Fibroblast of skin of back (primary cell): ENCODE measurements around the gene LRRC45.
A peak's percentile ranks its signal among the peaks of the same experiment; 100 is the strongest.
"Not testable (repeated sequence)": the region's sequence is repeated elsewhere in the genome, so short reads cannot be mapped to it uniquely, and the experiment has no call there.

Experiments
- DNase-seq: peaks from one replicate; pipeline ENCODE4 v3.0.0-alpha.2; 2013

LRRC45 gene

DNA sequence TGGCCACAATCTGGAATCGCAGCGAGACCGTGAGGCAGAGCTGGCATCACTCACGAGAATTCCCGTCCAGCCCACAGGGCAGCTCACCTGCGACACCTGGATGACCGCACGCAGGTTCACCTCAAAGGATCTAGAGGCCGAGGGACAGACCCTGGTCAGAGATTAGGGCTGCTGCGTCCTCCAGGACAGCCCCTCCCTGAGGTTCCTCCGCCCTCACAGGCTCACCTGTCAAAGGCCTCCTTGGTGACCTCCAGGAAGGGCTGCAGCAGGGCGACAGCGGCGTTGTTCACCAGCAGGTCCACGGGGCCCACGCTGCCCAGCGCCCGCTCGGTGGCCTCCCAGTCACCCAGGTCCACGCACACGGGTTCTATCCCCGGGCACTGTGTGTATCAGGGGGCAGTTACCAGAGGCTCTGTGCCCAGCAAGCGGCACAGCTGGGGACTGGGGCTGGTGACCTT, 13.6 kb downstream of the LRRC45 start:
- no peak for DNase-seq

DNA sequence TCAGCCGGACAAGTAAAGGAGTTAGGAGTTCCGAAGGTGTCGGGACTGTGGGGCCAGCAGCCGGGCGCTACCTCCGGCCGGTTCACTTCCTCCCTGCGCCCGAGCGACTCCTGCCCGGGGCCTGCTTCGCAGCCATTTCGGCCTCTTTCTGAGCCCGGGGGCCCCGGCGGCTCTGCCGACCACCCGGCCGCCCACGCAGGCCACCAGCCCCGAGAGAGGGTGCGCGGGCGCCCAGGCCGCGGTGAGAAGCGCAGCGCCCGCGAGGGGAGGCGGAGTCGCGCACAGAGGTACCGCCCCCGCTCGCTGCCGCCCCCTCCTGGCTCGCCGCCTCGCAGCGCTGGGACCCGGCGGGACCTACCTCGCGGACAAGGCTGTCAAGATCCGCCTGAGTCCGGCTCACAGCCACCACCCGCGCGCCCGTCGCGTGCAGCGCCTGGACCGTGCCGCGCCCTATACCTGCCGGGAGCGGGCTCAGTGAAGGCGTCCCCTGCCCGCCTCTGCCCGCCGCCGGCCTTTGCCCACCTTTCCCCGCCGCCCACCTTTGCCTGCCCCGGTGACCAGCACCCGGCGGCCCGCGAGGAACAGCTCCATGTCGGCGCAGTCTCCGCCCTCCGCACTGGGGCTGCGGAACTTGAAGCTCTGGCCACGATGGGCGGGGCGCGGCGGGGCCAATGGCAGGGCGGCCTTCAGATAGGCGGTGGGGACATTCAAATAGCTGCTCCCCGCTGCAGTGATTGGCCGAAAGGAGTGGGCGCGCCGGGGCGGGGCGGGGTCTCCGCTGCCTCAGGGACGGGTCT, 14.2 kb downstream of the LRRC45 start, which contains the start of gene DCXR:
TSS of gene DCXR (minus strand) at position 606 of the 797 bp plus-strand sequence. CDS start at position 591, 15 bp downstream.
- DNase-seq: peak; percentile 96

DNA sequence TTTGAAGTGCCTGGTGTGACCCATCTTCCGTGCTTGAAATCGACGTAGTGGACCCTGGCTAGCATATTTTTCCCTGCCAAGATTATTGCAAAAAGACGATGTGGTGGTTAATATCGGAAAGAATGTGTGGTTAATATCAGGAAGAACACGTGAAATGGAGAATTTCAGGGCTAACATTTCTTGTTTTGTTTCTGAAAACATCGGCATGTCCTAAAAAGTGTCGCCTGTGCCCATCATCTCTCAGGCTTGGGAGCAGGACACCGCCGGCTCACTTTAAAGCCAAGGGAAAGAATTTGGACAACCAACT, 14.7 kb downstream of the LRRC45 start:
- DNase-seq: no peak

DNA sequence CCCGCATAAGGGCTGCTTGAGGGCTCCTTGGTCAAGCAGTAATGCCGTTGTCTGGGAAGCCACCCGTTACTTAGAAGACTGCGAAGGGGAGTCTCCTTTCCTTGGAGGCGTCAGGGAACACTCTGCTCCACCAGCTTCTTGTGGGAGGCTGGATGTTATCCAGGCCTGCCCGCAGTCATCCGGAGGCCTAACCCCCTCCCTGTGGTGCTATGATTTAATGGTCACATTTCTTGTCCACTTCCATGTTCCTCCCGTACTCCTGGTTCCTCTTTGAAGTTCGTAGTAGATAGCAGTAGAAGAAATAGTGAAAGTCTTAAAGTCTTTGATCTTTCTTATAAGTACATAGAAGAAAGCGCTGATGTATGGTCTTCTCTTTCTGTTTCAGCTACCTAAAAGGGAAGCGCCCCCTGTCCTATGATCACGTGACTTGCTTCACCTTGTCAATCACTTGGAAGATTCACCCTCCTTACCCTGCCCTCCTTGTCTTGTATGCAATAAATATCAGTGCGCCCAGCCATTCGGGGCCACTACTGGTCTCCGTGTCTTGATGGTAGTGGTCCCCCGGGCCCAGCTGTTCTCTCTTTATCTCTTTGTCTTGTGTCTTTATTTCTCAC, 15.8 kb downstream of the LRRC45 start:
- DNase-seq: not testable (repeated sequence)

DNA sequence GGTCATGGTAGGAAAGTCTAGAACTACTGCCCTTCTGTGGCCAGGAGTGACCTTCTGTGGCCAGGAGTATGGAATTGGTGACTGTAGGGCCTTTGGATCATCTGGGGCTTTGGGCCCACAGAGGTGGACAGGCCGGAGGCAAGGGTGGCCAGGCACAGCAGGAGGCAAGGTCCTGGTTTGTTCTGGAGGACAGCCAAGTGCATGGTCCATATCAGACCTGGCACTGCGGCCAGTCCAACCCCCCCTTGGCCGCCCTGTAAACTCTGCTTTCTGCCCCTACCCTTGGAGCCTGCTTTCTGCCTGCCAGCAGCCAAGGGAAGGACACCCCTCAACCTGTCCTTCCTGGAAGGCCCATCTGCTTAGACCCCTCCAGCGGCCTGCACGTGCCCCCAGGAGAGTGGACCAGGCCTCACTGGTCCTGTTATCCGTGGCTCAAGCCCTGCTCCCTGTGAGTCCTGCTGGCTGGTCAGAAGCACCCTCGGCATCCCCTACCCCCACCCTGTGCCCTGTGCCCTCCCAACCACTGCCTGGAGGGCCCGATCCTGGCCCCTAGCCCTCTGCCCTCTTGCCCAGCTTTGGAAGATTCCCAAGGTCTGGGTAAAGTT, 16.7 kb downstream of the LRRC45 start:
- DNase-seq: no peak

DNA sequence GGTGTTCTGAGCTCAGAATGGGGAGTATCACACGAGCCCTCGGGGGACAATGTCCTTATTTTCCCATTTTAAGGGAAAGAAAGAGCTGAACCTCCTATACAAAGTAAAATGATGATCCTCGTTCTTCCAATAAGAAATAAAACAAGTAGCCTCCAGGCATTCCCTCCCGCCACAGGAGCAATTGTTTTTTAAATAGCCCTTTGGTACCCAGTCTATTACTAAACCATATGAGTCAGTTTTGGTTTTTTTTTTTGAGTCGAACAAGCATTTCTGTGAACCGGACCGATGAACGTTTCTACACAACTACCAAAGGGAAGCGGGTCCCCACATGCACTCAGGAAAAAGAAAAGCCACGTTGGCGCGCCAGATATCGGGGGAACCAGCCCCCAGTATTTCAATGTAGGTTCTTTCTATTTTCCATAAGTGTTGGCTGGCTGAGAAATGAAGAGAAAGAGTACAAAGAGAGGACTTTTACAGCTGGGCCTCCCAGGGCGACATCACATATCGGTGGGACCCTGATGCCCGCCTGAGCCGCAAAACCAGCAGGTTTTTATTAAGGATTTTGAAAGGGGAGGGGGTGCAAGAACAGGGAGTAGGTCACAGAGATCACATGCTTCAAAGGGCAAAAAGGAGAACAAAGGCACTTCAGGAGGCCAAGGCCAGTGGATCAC, 18.2 kb downstream of the LRRC45 start:
- DNase-seq: peak; percentile 26

DNA sequence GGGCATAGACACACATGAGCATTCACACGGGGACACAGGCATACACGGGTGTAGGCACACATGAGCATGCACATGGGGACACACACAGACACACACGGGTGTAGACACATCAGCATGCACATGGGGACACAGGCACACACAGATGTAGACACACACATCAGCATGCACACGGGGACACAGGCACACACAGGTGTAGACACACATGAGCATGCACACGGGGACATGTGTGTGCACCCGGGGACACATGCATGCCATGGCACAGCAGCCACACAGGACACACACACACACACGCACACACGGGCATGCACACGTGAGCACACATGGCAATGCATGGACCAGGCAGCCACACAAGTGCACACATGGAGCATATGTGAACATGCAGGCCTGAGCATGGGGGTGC, 19.5 kb downstream of the LRRC45 start:
- no peak for DNase-seq

DNA sequence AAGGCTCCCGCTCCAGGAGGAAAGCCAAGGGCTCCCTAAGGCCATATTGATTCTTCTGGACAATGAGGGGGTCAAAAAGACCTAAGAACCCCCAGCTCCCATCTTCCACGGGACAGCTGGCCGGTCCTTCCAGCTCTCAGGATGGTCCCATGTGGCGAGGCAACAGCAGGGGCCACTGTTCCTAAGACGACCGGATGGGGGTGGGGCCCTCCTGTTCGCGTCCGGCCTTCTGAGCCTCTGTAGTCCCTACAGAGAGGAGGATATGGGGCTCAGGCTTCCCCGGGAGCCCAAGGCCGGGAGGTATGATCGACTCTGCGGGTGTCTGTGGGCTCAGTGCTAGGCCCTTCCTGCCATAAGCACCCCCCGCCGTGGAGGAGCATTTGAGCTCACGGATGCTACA, 20.4 kb downstream of the LRRC45 start:
- no peak for DNase-seq

DNA sequence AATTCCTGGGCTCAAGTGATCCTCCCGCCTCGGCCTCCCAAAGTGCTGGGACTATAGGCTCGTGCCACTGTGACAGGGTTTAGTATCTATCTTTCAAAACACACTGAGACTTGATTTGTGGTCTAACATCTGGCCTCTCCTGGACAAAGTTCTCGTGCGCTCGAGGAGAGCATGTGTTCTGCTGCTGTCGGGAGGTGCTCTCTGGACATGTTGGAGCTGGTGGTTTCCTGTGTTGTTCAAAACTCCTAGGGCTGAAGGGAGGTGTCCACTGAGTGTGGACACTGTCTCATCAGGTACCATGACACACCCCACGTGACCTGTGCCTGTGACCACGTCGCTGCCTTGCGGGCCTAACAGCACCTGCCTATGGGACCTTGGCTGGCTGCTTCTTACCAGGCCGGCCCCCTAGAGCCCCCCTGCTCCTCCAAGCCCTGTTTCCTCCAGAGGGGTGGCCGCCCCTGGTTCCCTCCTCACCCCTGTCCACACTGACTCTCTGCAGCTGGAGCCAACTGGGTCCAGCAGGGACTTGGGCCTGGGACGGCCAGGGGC, 22.9 kb downstream of the LRRC45 start:
- no peak for DNase-seq

DNA sequence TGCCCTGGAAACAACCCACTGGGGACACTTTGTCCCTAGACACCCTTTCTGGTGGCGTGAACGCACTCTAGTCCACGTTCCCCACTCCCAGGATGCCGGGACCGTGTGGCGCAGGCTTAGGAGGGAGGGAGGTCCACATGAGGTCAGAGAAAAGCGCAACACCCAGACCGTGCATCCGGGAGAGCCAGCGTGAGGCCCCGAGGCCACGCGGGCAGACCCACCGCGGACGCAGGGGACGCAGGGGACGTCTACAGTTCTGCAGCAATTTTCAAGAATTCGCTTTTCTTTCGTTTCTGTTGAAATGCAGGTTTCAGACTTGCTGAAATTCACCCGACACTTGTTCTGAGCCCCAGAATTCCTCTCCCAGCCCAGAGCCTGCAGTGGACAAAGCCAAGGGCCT, 23.8 kb downstream of the LRRC45 start:
- DNase-seq: no peak

DNA sequence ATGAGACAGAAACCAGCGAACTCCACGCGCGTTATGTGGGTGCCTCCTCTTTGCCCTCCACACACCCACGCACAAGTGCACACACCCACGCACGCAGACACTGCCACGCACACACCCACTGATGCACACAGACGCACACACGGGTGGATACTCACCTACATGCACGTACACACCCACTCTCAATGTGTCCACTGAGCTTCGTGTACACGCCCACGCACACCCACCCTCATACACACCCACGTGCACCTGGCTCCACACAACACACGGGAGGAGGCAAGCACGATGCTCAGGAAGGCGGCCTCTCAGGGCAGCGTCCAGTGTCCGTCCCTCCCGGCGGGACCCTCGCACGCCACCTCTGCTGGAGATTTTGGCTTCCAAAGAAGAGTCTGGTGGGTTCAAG, 24.3 kb downstream of the LRRC45 start:
- no peak for DNase-seq

DNA sequence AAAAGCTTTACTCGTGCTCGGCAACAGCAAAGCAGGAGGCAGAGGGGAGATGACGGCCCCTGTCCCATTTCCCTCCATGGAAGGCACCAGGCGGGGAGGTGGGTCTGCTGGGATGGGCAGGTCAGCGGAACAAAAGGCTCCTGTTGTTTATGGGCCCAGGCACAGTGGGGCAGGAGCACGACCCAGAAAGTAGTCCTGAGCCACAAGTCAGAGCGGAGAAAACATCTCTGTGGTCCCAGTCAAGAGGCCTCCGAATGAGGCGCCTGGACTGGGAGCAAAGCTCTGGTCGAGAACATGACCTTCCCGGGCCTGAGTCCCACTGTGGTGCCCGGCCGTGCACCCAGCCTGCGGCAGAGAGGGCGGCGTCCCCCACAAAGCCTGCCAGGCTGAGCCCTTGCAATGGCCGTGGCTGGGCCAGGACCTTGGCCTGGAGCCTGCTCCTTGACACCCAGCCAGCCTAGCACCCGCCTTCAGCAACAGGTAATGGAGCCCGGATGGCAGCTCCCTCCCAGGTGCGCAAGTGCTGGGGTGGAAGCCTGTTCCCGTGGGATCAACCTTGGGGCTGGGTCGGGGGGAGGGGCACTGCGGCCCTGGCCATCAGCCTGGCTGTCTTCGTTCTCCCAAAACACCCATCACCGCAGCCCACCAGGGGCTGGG, 24.9 kb downstream of the LRRC45 start:
- no peak for DNase-seq

DNA sequence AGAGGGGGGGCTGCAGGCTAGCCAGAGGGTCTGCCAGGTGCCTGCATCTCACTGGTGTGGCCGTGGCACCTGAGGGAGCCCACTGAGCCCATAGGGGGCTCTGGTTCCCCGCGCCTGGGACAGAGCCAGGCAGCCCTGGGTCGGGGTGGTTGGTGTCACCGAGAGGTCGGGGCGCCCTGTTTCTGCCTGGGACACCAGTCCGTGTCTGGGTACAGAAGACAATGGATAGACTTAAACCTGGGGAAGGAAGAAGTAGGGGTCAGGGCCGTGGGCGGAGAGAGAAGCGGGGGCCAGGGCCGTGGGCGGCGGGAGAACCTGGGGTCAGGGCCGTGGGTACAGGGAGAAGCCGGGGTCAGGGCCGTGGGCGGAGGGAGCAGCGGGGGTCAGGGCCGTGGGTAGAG, 25.5 kb downstream of the LRRC45 start:
- no peak for DNase-seq

DNA sequence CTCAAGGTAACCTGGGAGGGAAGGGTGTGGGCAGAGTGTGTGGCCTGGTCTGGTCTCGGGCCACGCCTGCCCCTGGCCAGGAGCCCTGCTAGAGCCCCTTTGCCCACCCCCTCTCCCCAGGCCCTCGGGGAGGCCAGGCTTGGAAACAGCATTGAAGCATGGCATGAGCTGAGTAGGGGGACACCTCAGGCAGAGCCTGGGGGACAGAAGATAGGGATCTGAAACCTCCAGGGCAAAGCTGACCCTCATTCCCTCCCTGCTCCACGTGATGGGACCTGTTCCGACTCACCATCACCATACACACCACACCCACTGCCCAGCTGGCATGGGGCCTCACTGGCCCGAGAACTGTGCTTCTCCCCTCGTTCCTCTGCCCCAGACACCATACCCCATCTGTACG, 26.0 kb downstream of the LRRC45 start:
- no peak for DNase-seq

DNA sequence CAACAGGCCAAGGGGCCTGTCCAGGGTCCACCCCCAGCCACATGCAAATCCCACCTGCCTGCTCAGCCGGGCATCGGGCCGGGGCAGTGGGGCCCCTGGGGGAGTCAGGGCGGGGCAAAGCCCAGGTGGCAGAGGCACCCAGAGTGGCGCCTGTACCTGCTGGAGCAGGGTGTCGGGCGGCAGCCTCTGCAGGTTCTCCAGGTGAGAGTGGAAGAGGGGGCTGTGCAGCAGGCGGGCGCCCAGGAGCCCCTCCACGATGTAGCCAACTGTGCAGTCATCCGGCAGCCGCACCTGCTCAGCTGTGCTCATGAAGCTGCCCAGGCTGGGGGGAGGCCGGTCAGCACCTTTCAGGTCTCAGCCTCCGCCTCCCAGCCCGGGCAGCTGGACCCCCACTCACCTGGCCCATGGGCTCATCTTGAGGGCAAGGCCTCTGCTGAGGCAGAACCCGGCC, 26.4 kb downstream of the LRRC45 start:
- no peak for DNase-seq

DNA sequence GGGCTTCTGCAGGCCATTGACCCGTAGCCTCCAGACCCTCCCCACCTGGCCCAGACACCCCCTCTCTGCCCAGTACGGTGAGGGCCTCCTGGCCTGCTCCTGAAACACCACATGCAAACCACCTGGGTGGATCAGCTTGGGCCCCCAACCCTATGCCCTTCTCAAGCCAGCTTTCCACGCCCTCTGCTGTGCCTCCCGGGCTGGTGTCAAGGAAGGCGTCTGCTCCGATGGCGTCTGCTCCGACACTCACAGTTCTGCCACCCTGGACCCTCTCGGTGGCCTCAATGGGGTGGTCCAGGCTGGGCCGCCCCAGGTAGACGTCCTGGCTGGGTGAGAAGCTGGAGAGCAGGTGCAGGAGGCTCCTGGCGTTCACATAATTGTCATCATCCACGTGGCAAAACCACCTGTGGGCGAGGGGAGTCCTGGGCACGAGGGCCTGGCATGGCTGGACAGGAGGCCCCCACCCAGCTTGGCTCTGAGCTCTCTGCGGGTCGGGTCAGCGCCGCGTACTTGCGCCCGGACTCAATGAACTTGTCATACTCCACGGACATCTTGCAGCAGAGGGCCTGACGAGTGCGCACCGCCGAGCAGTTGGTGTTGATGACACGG, 27.2 kb downstream of the LRRC45 start:
- DNase-seq: no peak

DNA sequence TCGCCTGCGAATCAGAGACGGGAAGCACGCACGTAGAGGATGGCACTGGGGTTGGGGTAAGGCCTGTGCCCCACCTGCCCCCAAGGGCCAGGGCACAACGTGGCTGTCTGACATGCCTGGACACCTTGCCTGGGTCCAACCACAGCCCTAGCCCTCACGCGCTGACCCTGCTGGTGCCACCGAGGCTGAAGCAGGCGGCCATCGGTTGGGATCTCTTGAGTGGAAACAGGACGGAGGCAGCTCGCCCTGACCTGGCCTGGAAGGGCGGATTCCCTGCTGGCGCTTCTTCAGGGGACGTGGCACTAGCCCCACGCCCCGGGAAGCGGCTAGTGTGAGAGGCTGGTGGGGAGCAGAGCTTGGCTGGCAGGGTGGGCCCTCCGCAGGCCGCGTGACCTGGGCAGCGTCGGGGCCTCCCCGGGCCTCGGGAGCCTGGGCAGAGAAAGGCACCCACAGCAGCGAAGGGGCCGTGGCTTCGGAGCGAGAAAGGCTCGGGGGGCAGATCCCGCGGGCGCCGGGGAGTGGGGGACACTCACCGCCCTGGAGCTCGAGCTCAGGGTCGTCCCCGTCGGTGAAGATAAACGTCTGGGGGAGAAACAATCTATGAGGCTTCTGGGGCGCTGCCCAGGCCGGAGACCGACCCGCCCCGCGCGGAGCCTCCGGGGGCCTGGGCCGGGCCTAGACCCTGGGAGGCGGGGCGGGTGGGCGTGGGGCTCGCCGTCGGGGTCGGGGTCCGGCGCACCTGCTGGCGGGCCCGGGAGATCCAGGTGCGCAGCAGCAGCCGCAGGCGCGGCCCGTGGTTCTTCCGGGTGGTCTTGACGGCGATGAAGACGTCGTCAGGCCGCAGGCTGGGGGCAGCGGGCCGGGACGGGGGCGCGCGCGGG, 27.9 kb downstream of the LRRC45 start:
- no peak for DNase-seq

DNA sequence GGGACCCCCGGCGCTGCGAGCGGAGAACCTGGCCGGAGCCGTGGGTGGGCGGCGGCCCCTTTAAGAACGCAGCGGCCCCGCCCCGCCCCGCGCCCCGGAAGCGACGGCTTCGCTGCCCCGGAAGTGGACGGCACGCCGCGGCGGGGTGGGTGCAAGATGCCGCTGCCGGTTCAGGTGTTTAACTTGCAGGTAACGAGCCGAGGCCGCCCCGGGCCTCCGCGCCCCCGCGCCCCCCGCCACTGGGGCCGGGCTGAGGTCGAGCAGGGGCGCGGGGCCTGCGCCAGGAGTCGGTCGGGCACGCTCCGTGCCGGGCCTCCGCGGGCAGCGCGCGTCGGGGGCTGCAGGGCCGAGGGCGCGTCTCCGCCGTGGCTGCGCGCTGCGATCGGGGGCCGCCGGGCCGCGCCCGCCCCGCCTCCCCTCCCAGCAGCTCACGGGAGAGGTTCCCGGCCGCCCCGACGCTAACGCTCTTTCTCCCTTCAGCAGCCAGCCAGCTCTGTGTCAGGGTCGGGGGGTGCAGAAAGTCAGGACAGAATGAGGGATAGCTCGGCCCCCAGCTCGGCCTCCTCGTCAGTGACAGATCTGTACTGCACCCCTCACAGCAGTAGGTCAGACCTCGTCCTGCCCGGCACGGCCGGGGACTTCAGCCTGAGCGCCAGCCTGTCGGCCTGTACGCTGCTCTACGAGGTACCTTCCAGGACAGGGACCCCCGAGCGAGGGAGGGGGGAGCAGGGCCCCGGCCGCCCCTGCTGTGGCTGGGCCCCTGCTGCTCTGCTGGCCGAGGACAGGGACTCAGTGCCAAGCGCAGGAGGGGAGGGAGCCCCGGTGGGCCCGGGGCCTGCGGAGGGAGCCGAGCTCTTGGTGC, 28.9 kb downstream of the LRRC45 start, which contains the start of the genes GPS1 and RFNG:
TSS of gene GPS1 (plus strand) at position 123 of the 862 bp plus-strand sequence. CDS start at position 157, 34 bp downstream.
TSS of gene RFNG (minus strand) at position 36 of the 862 bp plus-strand sequence. CDS start 45 bp downstream, outside the sequence.
- DNase-seq: peak; percentile 56

DNA sequence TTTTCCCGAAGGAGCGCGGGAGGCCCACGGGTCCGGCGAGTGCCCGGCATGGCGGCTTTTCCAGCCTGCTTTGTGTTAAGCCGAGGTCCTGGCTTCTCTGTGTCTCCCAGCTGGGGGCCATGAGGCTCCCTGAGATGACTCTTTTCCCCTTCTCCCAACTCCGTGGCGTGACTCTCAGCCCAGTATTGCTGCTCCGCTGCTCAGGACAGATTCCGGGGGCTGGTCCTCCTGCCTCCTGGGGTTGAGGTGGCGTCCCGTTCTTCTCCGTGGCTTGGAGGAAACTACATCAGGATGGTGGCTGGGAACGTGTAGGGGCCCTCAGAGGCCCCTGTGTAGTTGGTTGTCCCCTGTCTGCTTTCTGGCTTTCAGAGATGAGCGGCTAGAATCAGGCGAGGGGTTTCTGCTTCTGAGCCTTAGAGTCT, 29.5 kb downstream of the LRRC45 start:
- DNase-seq: no peak

DNA sequence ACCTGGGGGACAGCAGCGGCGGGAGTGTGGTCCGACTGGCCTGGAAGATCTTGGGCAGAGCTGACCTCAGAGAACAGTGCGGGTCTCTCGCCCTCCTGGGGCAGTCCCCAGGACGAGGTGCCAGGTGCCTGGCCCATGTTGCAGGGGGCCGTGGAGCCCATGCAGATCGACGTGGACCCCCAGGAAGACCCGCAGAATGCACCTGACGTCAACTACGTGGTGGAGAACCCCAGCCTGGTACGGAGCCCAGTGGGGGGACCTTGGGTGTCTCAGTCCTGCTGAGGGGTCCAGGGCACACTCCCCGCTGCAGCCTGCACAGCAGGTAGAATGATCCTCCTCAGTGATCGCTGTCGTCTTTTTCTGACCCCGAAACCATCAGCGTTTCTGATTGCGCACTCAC, 30.0 kb downstream of the LRRC45 start:
- no peak for DNase-seq
